Measurements from ENCODE around the gene RAB3A.
"Not testable (repeated sequence)": the region's sequence is repeated elsewhere in the genome, so short reads cannot be mapped to it uniquely, and the experiment has no call there.

GRCh38 chr19:18209912-18210311 lies 6.1 kb upstream of the RAB3A start:
- TF ChIP-seq EZH2 (IDR thresholded peaks at IDR 0.05; ENCODE audit: borderline replicate concordance, low read depth, low read length, severe bottlenecking); POLR2A (IDR thresholded peaks at IDR 0.05; ENCODE audit: low read depth, low read length); GATA2 (IDR thresholded peaks at IDR 0.05; ENCODE audit: insufficient read depth, insufficient read length, low read depth, low read length): not testable (repeated sequence)
